ENCODE results near the gene EFCC1.

- no peak for TF ChIP-seq CTCF (IDR thresholded peaks at IDR 0.05)
- TF ChIP-seq POLR2A (IDR thresholded peaks at IDR 0.05), result no peak
These were observed 59.3 kb downstream of the EFCC1 start, which contains the start of gene GP9 for GRCh38 chr3:129060276-129061022.

All from transverse colon (tissue), 3 donors.